Calu3 (cell line): ENCODE results near the gene DTYMK. TPM values are rescaled to one million over a fixed set of nuclear protein-coding genes. Genes with fewer than 3 reads are reported as not detected.

Source experiments
- BruUV-seq: library from RNA; stranded (reverse); fragments of 400-500 nt; replicated peaks from 2 replicates; lab custom pipeline; 2021; lab: Mats Ljungman, UMichigan
- CTCF ChIA-PET: fragments of 300-600 bp; sonication (Branson Sonifier 250); formaldehyde crosslinking; loops from one replicate; lab custom pipeline; 2022; ENCODE audit warnings: antibody characterized with exemption; lab: Charles Lee
- DNase-seq: peaks from one replicate; pipeline ENCODE4 v3.0.0; 2022
- H3K27ac Mint-ChIP-seq: one replicate; pipeline ENCODE4 v1.8.0; 2022; ENCODE audit warnings: mixed read lengths; ENCODE audit not compliant: unreplicated experiment
- H3K27me3 Mint-ChIP-seq: one replicate; pipeline ENCODE4 v1.8.0; 2022; ENCODE audit warnings: mixed read lengths; ENCODE audit not compliant: unreplicated experiment
- H3K36me3 Mint-ChIP-seq: one replicate; pipeline ENCODE4 v1.8.0; 2022; ENCODE audit warnings: mild to moderate bottlenecking, moderate library complexity, mixed read lengths; ENCODE audit not compliant: insufficient read depth, unreplicated experiment
- H3K4me1 Mint-ChIP-seq: one replicate; pipeline ENCODE4 v1.8.0; 2022; ENCODE audit warnings: mild to moderate bottlenecking, low read depth, mixed read lengths; ENCODE audit not compliant: unreplicated experiment
- H3K4me3 Mint-ChIP-seq: one replicate; pipeline ENCODE4 v1.8.0; 2022; ENCODE audit warnings: mild to moderate bottlenecking, low read depth, moderate library complexity, mixed read lengths; ENCODE audit not compliant: unreplicated experiment
- H3K9me3 Mint-ChIP-seq: one replicate; pipeline ENCODE4 v1.8.0; 2022; ENCODE audit warnings: low read depth, mixed read lengths; ENCODE audit not compliant: unreplicated experiment
- intact Hi-C: fragments of 100-400 bp; cut with micrococcal nuclease; formaldehyde crosslinking; loops from one replicate; pipeline ENCODE4 v1.10.0; 2022; ENCODE audit not compliant: unreplicated experiment
- total RNA-seq: library from RNA; stranded (reverse); gene quantifications from 2 replicates; pipeline ENCODE4 v1.2.3, GENCODE V29; 2022
- TF ChIP-seq, protein P1 (sequence below): fragments of 200-600 bp; IDR thresholded peaks from one replicate; pipeline ENCODE4 v1.8.0; 2022; ENCODE audit warnings: antibody characterized with exemption; ENCODE audit not compliant: unreplicated experiment

DTYMK gene
- total RNA-seq, 1 experiment from 2014 or later = 80.7 TPM

GRCh38 chr2:241678307-241678706, 8.3 kb downstream of the DTYMK start:
- Mint-ChIP-seq H3K27ac (no peak overlapping the region), H3K9me3 (no peaks in the 10 kb centered on the region), H3K27me3 (no peaks in the 10 kb centered on the region), H3K4me3 (no peak overlapping the region), H3K36me3 (peaks cover 81% of the 10 kb centered on the region), H3K4me1 (peaks cover 8% of the 10 kb centered on the region)
- intact Hi-C loops = no loop called here
- TF ChIP-seq, protein P1, sequence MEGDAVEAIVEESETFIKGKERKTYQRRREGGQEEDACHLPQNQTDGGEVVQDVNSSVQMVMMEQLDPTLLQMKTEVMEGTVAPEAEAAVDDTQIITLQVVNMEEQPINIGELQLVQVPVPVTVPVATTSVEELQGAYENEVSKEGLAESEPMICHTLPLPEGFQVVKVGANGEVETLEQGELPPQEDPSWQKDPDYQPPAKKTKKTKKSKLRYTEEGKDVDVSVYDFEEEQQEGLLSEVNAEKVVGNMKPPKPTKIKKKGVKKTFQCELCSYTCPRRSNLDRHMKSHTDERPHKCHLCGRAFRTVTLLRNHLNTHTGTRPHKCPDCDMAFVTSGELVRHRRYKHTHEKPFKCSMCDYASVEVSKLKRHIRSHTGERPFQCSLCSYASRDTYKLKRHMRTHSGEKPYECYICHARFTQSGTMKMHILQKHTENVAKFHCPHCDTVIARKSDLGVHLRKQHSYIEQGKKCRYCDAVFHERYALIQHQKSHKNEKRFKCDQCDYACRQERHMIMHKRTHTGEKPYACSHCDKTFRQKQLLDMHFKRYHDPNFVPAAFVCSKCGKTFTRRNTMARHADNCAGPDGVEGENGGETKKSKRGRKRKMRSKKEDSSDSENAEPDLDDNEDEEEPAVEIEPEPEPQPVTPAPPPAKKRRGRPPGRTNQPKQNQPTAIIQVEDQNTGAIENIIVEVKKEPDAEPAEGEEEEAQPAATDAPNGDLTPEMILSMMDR = no peak
- no peak for DNase-seq
- no TSS peak for BruUV-seq
- CTCF ChIA-PET = no interaction called here

GRCh38 chr2:241677392-241677791, 9.2 kb downstream of the DTYMK start:
- H3K36me3 Mint-ChIP-seq = peaks cover 82% of the 10 kb centered on the region
- H3K4me1 Mint-ChIP-seq = peaks cover 8% of the 10 kb centered on the region
- H3K4me3 Mint-ChIP-seq = no peak overlapping the region
- H3K9me3 Mint-ChIP-seq = no peaks in the 10 kb centered on the region
- intact Hi-C loops = no loop called here
- TF ChIP-seq, protein P1 = no peak
- H3K27ac Mint-ChIP-seq = no peak overlapping the region
- no peak for DNase-seq
- no peaks in the 10 kb centered on the region for H3K27me3 Mint-ChIP-seq
- BruUV-seq = no TSS peak
- CTCF ChIA-PET = no interaction called here

DNA sequence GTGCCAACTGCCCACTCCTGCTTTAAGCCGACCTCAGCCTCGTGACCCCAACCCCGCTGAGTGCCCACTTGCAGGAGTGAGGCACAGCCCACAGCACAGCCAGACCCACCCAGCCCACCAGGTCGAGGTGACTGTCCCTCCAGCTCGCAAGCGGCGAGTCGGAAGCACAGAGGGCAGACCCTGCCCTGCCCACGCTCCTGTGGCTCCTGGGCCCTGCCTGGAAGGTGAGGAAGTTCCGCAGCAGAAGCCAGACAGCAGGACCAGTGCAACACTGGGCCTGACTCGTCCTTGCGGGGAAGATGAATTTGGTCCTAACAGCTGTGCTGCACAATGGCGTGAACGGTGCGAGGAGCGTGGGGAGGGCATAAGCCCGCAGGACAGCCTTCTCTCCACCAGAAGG, 9.9 kb downstream of the DTYMK start:
- Mint-ChIP-seq H3K4me3 (no peak overlapping the region), H3K27me3 (no peaks in the 10 kb centered on the region), H3K27ac (peak overlapping the region; percentile 50), H3K4me1 (peaks cover 8% of the 10 kb centered on the region), H3K9me3 (no peaks in the 10 kb centered on the region), H3K36me3 (peaks cover 79% of the 10 kb centered on the region)
- BruUV-seq = no TSS peak
- no peak for DNase-seq
- CTCF ChIA-PET = no interaction called here
- intact Hi-C loops = no loop called here
- TF ChIP-seq, protein P1 = no peak

GRCh38 chr2:241675885-241676284, 10.7 kb downstream of the DTYMK start:
- Mint-ChIP-seq H3K4me1 (peaks cover 5% of the 10 kb centered on the region), H3K27me3 (no peaks in the 10 kb centered on the region), H3K36me3 (peaks cover 79% of the 10 kb centered on the region), H3K4me3 (no peak overlapping the region), H3K9me3 (no peaks in the 10 kb centered on the region), H3K27ac (no peak overlapping the region)
- BruUV-seq = no TSS peak
- intact Hi-C loops = no loop called here
- TF ChIP-seq, protein P1 = no peak
- DNase-seq = no peak
- CTCF ChIA-PET = no interaction called here
